Measurements from ENCODE around the gene ARHGAP26. TPM values are rescaled to one million over a fixed set of nuclear protein-coding genes. Genes with fewer than 3 reads are reported as not detected.

ARHGAP26 gene
- total and polyA plus RNA-seq, 12 donors: 7.5 to 45.8 (median 37.2) TPM

DNA sequence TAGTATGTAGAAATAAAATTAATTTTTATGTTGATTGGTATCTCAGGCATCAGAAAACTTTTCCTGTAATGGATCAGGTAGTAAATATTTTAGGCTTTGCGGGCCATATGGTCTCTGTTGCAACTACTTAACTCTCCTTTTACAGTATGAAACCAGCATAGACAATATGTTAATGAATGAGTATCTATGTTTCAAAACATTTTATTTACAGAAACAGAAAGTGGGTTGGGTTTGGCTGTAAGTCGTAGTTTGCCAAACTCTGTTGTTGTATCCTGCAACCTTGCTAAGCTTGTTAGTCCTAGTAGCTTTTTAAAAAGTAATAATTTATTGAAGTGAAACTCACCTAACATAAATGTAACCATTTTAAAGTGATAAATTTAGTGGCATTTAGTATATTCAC lies 501.3 kb downstream of the ARHGAP26 start:
- TF ChIP-seq, protein P1, sequence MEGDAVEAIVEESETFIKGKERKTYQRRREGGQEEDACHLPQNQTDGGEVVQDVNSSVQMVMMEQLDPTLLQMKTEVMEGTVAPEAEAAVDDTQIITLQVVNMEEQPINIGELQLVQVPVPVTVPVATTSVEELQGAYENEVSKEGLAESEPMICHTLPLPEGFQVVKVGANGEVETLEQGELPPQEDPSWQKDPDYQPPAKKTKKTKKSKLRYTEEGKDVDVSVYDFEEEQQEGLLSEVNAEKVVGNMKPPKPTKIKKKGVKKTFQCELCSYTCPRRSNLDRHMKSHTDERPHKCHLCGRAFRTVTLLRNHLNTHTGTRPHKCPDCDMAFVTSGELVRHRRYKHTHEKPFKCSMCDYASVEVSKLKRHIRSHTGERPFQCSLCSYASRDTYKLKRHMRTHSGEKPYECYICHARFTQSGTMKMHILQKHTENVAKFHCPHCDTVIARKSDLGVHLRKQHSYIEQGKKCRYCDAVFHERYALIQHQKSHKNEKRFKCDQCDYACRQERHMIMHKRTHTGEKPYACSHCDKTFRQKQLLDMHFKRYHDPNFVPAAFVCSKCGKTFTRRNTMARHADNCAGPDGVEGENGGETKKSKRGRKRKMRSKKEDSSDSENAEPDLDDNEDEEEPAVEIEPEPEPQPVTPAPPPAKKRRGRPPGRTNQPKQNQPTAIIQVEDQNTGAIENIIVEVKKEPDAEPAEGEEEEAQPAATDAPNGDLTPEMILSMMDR (IDR thresholded peaks at IDR 0.05): no peak
- H3K9me3 ChIP-seq: peaks cover 0 to 41% (median 15%) of the 10 kb centered on the region in 11 donors
- ATAC-seq (no peak), DNase-seq (no peak)
- H3K4me3 ChIP-seq: no peak overlapping the region
- no peak overlapping the region for H3K27ac ChIP-seq
- intact Hi-C loops (cut with DNase I): no loop called here
- H3K27me3 ChIP-seq: no peaks in the 10 kb centered on the region
- H3K36me3 ChIP-seq: no peaks in the 10 kb centered on the region
- WGBS, 2 donors: 97% methylated on average over 2 of the region's 2 CpGs
- peaks cover 0 to 5% (median 0%) of the 10 kb centered on the region in 9 donors for H3K4me1 ChIP-seq

DNA sequence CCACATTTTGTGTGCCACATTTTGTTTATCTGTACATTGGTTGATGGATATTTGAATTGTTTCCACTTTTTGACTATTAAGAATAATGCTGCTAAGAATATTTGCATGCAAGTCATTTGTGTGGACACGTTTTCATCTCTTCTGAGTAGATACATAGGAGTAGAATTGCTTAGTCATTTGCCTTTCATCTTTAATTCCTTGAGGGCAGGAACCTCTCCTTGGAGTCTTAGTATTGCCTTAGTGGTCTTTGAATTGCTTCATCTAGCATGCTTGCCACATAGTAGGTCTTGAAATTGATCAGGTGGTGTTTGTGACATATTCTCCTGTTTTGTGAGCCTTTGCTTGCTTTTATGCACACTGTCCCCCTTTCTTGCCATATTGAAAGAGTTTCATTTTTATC lies 504.8 kb downstream of the ARHGAP26 start:
- intact Hi-C loops (cut with DNase I): no loop called here
- Histone ChIP-seq H3K4me1 (peaks cover 0 to 5% (median 0%) of the 10 kb centered on the region in 9 donors), H3K4me3 (no peak overlapping the region), H3K36me3 (peaks cover 0 to 18% (median 0%) of the 10 kb centered on the region in 9 donors), H3K27ac (no peak overlapping the region), H3K27me3 (no peaks in the 10 kb centered on the region), H3K9me3 (peaks cover 0 to 6% (median 3%) of the 10 kb centered on the region in 11 donors)
- TF ChIP-seq, protein P1 (IDR thresholded peaks at IDR 0.05): no peak
- ATAC-seq (no peak), DNase-seq (no peak)
- WGBS, 2 donors: 75 to 92% methylated on average over 1 of the region's 1 CpG

DNA sequence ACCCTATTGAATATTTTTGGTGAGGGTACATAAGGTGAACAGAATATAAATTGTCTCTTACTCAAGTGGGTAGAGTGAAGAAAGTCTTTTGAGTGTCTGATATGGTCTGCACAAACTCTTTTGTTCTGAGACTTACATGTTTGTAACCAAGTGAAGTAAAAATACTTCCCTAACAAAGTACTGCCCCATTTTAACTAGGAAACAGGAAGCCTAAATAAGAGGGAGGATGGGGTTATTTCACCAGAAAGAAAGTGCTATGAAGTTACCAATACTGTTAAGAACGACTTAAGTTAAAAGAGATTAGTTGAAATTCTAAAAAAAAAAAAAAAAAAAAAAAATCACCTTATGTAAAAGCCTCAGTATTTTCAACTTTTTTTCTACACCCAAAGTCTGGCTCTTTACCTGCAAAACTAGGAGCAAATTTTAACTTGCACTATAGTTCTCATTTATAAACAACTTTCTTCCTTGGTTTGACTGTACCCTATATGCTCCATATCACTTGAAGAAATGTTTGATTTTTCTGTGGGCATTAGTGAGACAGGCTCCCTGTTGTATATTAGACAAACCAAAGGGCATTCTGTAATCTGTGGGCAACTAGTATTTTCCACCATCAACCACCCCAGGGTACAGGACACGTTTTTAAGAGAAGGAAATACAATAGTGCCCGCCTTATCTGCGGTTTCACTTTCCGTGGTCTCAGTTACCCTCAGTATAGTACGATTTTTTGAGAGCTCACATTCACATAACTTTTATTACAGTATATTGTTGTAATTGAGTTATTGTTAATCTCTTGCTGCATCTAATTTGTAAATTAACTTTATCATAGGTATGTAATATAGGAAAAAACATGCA lies 505.6 kb downstream of the ARHGAP26 start:
- TF ChIP-seq, protein P1 (IDR thresholded peaks at IDR 0.05): no peak
- Histone ChIP-seq H3K9me3 (no peaks in the 10 kb centered on the region), H3K27ac (no peak overlapping the region), H3K27me3 (no peaks in the 10 kb centered on the region), H3K36me3 (peaks cover 0 to 26% (median 0%) of the 10 kb centered on the region in 9 donors), H3K4me3 (no peak overlapping the region), H3K4me1 (peaks cover 0 to 5% (median 0%) of the 10 kb centered on the region in 9 donors)
- no peak for DNase-seq
- ATAC-seq: no peak
- 84 to 85% methylated on average over 6 of the region's 6 CpGs for WGBS, 2 donors
- intact Hi-C loops (cut with DNase I): no loop called here

DNA sequence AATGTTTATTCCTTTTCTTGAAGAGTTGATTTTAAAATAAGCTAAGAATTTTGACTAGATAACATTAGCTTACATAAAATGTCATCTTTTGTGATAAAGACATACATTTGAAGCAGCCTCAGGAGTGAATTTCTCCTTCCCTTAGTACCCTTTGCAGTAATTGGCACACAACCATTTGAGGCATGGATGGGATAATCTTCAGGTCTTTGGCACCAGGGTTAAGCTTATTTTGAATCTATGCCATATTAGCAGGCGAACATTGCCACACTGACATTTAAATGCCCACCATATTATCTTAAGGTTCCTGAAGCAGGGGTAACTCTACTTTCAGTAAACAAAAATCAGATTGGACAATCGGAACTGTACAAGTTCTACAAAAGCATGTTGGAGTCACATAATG lies 507.4 kb downstream of the ARHGAP26 start:
- 76 to 91% methylated on average over 2 of the region's 2 CpGs for WGBS, 2 donors
- H3K27me3 ChIP-seq: no peaks in the 10 kb centered on the region
- H3K4me1 ChIP-seq: peaks cover 0 to 5% (median 0%) of the 10 kb centered on the region in 9 donors
- ATAC-seq (no peak), DNase-seq (no peak)
- no peak overlapping the region for H3K4me3 ChIP-seq
- no peak overlapping the region for H3K27ac ChIP-seq
- no peaks in the 10 kb centered on the region for H3K9me3 ChIP-seq
- TF ChIP-seq, protein P1 (IDR thresholded peaks at IDR 0.05): no peak
- intact Hi-C loops (cut with DNase I): no loop called here
- H3K36me3 ChIP-seq: peaks cover 0 to 44% (median 9%) of the 10 kb centered on the region in 9 donors

Other genes with a start within 250 kb of the ARHGAP26 start
- gene FGF1, start 84.3 kb upstream of the ARHGAP26 start, total RNA-seq: 100 to 1,000 TPM in 1 of 10 donors, 10 to 100 TPM in 9; 31.4 to 110 (median 58.4) TPM
- 10 to 100 TPM in 1 of 2 donors, 1 to 10 TPM in 1; 5.1 to 17.6 TPM for gene FGF1, start 84.3 kb upstream of the ARHGAP26 start, polyA plus RNA-seq

Measured in heart right ventricle (tissue), 16 donors.